GM21360 (cell line): Measurements from ENCODE around the gene MDGA2.

ENCODE experiments used
- ATAC-seq: cut with Tn5 transposase; IDR thresholded peaks from one replicate; pipeline ENCODE4 v1.9.1; 2021; ENCODE audit warnings: mild to moderate bottlenecking, moderate library complexity; ENCODE audit not compliant: unreplicated experiment

MDGA2 gene

GRCh38 chr14:47154276-47154797 is 521.1 kb downstream of the MDGA2 start:
- ATAC-seq: no peak

- ATAC-seq: no peak
Observed at GRCh38 chr14:47153746-47154145, 521.7 kb downstream of the MDGA2 start.

- no peak for ATAC-seq
Observed at GRCh38 chr14:47150267-47150666, 525.1 kb downstream of the MDGA2 start.

GRCh38 chr14:47149326-47149725 is 526.1 kb downstream of the MDGA2 start:
- no peak for ATAC-seq

GRCh38 chr14:47148686-47149085 is 526.7 kb downstream of the MDGA2 start:
- no peak for ATAC-seq

GRCh38 chr14:47120645-47121044 is 554.8 kb downstream of the MDGA2 start:
- ATAC-seq: no peak

- ATAC-seq: no peak
Observed at GRCh38 chr14:47103771-47104170, 571.6 kb downstream of the MDGA2 start.

- no peak for ATAC-seq
Observed at GRCh38 chr14:47102472-47102871, 572.9 kb downstream of the MDGA2 start.

GRCh38 chr14:47085678-47086077 is 589.7 kb downstream of the MDGA2 start:
- ATAC-seq: no peak

- no peak for ATAC-seq
Observed at GRCh38 chr14:47065326-47065725, 610.1 kb downstream of the MDGA2 start.

- ATAC-seq: no peak
Observed at GRCh38 chr14:47060050-47060449, 615.4 kb downstream of the MDGA2 start.

- no peak for ATAC-seq
Observed at GRCh38 chr14:47057364-47057763, 618.0 kb downstream of the MDGA2 start.

GRCh38 chr14:47044841-47045240 is 630.6 kb downstream of the MDGA2 start:
- no peak for ATAC-seq

GRCh38 chr14:47040550-47040949 is 634.9 kb downstream of the MDGA2 start:
- no peak for ATAC-seq

- no peak for ATAC-seq
Observed at GRCh38 chr14:47039336-47039735, 636.1 kb downstream of the MDGA2 start.

GRCh38 chr14:47022721-47023120 is 652.7 kb downstream of the MDGA2 start:
- ATAC-seq: no peak

GRCh38 chr14:47020500-47020899 is 654.9 kb downstream of the MDGA2 start:
- ATAC-seq: no peak

- no peak for ATAC-seq
Observed at GRCh38 chr14:47012533-47013280, 662.7 kb downstream of the MDGA2 start.

- no peak for ATAC-seq
Observed at GRCh38 chr14:47009615-47010014, 665.8 kb downstream of the MDGA2 start.

- no peak for ATAC-seq
Observed at GRCh38 chr14:47008732-47009131, 666.7 kb downstream of the MDGA2 start.

GRCh38 chr14:46999661-47000060 is 675.7 kb downstream of the MDGA2 start:
- ATAC-seq: no peak

GRCh38 chr14:46989566-46989965 is 685.8 kb downstream of the MDGA2 start:
- no peak for ATAC-seq

GRCh38 chr14:46988312-46988711 is 687.1 kb downstream of the MDGA2 start:
- no peak for ATAC-seq
